Occipital lobe (tissue), 2 donors: ENCODE data around the gene SPOP. TPM values are rescaled to one million over a fixed set of nuclear protein-coding genes. Genes with fewer than 3 reads are reported as not detected.
"Not testable (repeated sequence)": the region's sequence is repeated elsewhere in the genome, so short reads cannot be mapped to it uniquely, and the experiment has no call there.

Experiments
- DNase-seq: peaks from one replicate; lab custom pipeline; 2025; lab: John Stamatoyannopoulos, UW
- total RNA-seq: library from RNA; depleted of rRNA; stranded (reverse); fragments of >200 nt; gene quantifications from one replicate; pipeline ENCODE4 v1.2.3, GENCODE V29; 2014

Gene SPOP
- total RNA-seq, 1 donor from 2014 or later: 123 TPM

- DNase-seq: no peak
Observed at GRCh38 chr17:49574945-49575678, 102.8 kb downstream of the SPOP start.

DNA sequence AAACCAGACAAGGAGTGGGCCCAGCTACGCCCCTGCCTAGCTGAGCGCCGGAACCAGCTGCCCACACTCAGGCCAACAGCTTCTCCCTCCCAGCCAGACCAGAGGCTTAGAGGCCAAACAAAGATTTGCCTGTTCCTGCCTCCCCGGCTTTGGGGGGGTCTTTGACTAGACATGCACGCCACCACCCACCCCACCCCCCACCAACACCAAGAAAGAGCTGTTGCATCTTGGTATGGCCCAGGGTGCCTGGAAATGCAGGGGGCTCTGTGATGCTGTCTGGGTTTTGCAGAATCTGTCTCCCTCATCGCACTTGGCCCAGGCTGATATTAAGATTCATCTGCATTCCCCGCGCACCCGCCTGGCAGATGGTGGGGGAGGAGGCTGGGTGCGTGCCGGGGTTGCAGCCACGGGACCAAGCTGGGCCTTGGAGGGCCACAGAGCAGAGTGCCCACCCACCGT lies 103.5 kb downstream of the SPOP start:
- no peak for DNase-seq

- DNase-seq: no peak
Observed at GRCh38 chr17:49573510-49574322, 104.2 kb downstream of the SPOP start.

GRCh38 chr17:49572806-49573420 lies 105.0 kb downstream of the SPOP start:
- DNase-seq: no peak

GRCh38 chr17:49572226-49572625 lies 105.7 kb downstream of the SPOP start:
- no peak for DNase-seq

- no peak for DNase-seq
Observed at GRCh38 chr17:49571764-49572163, 106.1 kb downstream of the SPOP start.

GRCh38 chr17:49571283-49571682 lies 106.6 kb downstream of the SPOP start:
- no peak for DNase-seq

- DNase-seq: no peak
Observed at GRCh38 chr17:49570540-49571242, 107.2 kb downstream of the SPOP start.

GRCh38 chr17:49568695-49569047 lies 109.2 kb downstream of the SPOP start:
- not testable (repeated sequence) for DNase-seq

- peak; percentile 73 for DNase-seq
Observed at GRCh38 chr17:49567871-49568694, 109.8 kb downstream of the SPOP start.

DNA sequence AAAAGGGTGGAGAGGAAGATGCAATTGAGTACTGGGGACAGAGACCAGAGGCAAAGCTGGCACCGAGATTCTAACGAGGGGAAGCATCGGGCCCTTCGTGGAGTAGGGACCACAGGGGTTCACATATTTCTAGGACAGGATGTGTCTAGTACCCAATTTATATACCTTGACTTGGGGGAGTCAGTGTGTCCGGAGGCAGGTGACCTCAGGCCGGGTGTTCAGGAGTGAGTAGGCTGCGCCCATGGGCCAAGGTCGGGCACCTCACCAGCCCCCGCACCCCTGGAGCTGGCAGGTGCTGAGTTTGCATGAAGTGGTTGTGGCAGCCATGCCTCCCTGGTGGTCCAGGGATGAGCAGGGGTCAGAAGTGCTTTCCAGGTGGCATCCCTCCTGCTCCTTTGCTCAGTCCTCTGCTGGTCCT lies 110.8 kb downstream of the SPOP start:
- no peak for DNase-seq

GRCh38 chr17:49566668-49567071 lies 111.2 kb downstream of the SPOP start:
- no peak for DNase-seq

GRCh38 chr17:49565948-49566491 lies 111.9 kb downstream of the SPOP start:
- DNase-seq: peak; percentile 60

GRCh38 chr17:49564638-49565037 lies 113.3 kb downstream of the SPOP start:
- no peak for DNase-seq

DNA sequence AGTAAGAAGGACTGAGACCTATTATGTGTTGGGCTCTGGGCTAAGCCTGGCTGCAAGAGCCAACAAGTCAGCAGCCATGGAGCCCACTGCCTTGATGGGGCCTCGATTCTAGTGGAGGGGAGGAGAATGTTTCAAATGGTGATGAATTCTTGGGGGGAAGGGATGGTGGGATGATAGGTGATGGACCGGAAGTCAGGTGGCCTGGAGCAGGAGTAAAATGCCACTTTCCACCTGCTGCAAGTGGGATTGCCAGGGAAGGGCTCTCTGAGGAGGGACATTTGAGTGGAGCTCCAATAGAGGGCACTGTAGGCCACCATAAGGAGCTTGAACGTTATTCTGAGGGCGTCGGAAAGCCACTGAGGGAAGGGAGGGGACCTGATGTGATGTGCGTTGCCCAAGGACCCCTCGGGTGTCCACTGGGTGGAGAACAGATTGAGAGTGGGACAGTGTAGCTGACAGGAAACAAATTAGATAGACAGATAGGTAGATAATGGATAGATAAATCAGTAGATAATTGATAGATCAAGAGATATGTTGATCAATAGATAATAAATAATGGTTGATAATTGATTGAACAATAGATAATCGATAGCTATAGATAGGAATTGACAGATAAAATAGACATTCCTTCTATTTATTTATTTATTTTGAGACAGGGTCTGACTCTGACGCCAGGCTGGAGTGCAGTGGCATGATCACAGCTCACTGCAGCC lies 120.4 kb downstream of the SPOP start:
- no peak for DNase-seq

- peak; percentile 46 for DNase-seq
Observed at GRCh38 chr17:49556223-49556943, 121.5 kb downstream of the SPOP start.

GRCh38 chr17:49555495-49556222 lies 122.2 kb downstream of the SPOP start:
- DNase-seq: no peak

- DNase-seq: no peak
Observed at GRCh38 chr17:49554694-49555494, 123.0 kb downstream of the SPOP start.
